Left forelimb (tissue), 1 donor: ENCODE results near the gene ENTPD5.
"Not testable (repeated sequence)": the region's sequence is repeated elsewhere in the genome, so short reads cannot be mapped to it uniquely, and the experiment has no call there.

ENCODE experiments used
- DNase-seq: peaks from one replicate; pipeline ENCODE4 v3.0.0-alpha.2; 2018; ENCODE audit warnings: low spot score

Gene ENTPD5

GRCh38 chr14:74005664-74006063 is 13.4 kb downstream of the ENTPD5 start:
- not testable (repeated sequence) for DNase-seq

DNA sequence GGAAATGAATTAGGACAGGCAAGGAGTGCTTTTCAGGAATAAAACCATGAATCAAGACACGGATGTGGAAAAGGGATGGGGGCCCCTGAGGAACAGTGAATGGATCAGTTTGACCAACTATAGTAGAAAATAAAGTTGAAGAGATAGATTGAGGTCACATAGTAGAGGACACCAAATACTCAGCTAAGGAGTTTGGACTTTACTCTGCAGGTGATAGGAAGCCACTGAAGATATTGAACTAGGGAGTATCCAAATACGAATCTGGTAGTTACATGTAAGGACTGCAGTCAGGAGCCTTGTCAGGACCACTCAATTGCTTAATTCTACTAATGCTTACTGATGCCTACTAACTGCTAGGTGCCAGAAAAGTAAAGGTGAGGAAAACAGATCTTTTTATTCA is 20.4 kb downstream of the ENTPD5 start:
- DNase-seq = no peak

- DNase-seq = no peak
Measured at GRCh38 chr14:73997944-73998447, 21.1 kb downstream of the ENTPD5 start.

DNA sequence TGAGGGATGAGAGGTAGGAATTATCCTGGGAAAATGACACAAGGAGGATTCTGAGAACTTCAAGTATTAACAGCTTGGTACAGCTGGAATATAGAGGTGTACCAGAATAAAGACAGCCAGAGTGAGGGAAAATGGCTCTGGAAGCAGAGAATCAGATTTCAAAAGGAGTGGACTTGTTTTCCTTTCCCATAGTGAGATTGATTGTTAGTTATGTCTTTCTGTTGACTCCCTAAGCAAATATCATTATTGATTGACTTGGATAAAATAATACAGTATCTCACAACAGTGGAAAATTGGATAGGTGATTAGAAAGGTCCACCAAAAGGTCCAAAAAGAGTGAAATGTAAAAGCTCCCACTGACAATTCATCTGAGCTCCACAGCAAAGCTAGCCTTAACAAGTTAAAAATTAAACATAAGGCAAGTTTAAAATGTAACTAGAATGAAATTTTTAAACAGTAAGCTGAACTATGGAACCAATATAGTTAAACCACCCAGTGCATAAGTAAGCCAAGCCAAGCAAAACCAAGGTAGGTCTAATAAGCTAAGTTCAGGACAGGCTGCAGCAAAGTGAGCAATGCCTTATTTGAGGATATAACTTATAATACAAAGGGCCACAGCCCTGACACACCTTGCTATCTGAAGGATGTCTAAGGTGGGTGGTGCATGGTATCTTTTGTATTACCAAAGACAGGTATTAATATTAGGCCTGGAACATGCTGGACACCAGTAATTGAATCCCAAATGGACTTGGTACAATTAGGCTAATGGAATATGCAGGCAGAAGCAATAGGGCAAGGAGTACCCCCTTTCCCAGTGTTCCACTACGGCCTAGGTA is 21.8 kb downstream of the ENTPD5 start:
- no peak for DNase-seq

- no peak for DNase-seq
Measured at GRCh38 chr14:73996731-73997107, 22.4 kb downstream of the ENTPD5 start.

GRCh38 chr14:73995977-73996378 is 23.1 kb downstream of the ENTPD5 start:
- no peak for DNase-seq

- not testable (repeated sequence) for DNase-seq
Measured at GRCh38 chr14:73994926-73995325, 24.2 kb downstream of the ENTPD5 start.

GRCh38 chr14:73991092-73991491 is 28.0 kb downstream of the ENTPD5 start:
- DNase-seq = no peak

DNA sequence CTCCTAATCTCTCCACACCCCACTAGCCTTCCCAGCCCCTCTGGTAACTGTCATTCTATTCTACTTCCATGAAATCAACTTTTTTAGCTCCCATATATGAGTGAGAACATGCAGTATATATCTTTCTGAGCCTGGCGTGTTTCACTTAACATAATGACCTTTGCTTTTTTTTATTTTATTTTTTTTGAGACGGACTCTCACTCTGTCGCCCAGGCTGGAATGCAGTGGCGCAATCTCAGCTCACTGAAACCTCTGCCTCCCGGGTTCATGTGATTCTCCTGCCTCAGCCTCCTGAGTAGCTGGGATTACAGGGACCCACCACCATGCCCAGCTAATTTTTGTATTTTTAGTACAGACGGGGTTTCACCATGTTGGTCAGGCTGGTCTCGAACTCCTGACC is 30.4 kb downstream of the ENTPD5 start:
- DNase-seq = not testable (repeated sequence)

- no peak for DNase-seq
Measured at GRCh38 chr14:73988065-73988464, 31.0 kb downstream of the ENTPD5 start.

DNA sequence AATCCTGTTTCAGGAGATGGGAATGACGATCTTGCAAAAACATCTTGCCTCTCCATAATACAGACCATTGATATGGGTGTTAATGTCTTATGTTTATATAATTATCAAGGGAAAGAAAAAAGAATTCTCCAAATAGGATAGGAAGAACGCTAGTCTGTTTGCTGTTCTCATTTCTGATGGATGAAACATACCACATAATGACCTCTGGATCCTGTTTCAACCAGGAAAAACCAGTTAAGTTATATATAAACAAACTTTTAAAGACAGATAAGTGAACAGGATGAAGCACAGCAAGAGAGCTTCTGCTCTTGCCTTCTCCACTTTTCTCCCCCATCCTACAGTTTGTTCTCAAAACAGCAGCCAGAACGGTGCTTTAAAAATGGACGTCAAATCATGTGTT is 41.2 kb downstream of the ENTPD5 start:
- DNase-seq = no peak

DNA sequence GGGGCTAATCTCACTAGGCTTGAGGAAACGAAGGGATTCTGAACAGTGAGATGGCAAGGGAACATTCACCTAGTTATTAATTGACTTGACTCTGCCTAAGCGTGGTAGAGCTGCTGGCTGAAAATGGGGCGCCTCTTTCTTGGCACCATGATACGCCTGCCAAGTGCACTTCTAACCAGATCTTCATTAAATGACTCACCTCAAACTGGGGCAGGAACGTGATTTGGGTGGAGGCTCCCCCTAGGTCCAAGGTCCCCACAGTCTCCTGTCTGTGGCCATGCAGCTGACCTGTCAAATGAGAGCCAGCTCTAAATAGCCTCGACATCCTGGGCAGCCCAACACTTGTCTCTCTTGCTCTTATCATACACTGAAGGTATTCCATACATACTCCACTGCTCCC is 43.0 kb downstream of the ENTPD5 start:
- no peak for DNase-seq

- no peak for DNase-seq
Measured at GRCh38 chr14:73973497-73973896, 45.6 kb downstream of the ENTPD5 start.

DNA sequence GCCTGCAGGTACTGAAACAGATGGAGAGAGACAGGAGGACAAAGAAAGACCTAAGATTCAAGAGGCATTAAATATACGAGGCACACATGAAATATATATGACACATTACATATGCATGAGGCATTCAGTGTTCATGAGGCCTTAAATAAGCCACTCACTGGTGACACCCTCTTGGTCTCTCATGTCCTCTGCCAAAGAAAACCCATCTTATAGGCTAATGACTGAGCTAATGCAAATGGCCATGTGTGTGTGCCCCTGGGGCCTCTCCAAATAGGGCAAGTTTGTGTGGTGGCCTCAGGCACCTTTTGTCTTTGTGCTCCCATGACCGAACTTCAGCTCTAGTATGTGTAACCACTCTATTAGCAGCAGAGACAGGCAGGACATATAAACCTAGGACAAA is 50.2 kb downstream of the ENTPD5 start:
- no peak for DNase-seq

DNA sequence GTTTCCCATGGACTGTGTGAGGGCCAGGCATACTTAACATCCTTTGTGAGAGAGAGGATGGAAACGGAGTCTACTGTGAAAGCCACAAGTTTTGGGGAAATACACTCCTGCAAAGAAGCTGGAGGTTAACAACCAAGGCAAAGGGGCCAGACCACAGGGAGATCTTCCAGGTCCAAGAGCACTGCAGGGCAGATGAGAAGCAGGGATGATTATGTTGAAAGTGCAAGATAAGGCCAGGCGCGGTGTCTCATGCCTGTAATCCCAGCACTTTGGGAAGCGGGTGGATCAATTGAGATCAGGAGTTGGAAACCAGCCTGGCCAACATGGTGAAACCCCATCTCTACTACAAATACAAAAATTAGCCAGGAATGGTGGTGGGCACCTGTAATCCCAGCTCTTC is 53.9 kb downstream of the ENTPD5 start:
- no peak for DNase-seq

DNA sequence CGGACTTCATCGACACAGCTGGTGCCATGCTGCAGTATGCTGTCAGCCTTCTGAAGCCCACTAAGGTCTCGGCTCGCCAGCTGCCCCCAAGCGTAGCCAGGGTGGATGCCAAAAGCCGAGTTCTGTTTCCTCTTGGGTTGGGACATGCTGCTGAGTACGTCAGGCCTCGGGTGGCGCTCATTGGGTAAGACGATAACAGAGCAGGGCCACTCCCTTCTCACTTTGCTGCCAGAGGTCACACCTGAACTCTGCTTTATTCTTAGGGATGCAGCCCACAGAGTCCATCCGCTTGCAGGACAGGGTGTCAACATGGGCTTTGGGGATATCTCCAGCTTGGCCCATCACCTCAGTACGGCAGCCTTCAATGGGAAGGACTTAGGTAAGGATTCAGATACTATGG is 57.9 kb downstream of the ENTPD5 start:
- no peak for DNase-seq

- DNase-seq = no peak
Measured at GRCh38 chr14:73958591-73958990, 60.5 kb downstream of the ENTPD5 start.

DNA sequence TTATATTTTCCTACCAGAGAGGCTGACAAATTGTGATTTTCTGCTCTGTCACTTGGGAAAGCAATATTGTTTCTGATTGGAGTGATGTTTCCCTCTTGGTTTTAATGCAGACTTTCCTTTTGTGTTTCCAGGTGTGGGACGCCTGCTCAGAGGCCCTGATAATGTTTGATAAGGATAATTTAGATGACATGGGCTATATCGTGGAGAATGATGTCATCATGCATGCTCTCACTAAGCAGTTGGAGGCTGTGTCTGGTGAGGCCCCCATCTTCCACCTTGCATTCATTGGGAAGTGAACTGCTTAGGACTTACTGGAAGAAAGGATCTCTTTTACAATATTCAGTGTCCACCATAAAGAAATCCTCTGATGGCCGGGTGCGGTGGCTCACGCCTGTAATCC is 63.4 kb downstream of the ENTPD5 start:
- DNase-seq = no peak

GRCh38 chr14:73953731-73954130 is 65.4 kb downstream of the ENTPD5 start:
- DNase-seq = no peak

DNA sequence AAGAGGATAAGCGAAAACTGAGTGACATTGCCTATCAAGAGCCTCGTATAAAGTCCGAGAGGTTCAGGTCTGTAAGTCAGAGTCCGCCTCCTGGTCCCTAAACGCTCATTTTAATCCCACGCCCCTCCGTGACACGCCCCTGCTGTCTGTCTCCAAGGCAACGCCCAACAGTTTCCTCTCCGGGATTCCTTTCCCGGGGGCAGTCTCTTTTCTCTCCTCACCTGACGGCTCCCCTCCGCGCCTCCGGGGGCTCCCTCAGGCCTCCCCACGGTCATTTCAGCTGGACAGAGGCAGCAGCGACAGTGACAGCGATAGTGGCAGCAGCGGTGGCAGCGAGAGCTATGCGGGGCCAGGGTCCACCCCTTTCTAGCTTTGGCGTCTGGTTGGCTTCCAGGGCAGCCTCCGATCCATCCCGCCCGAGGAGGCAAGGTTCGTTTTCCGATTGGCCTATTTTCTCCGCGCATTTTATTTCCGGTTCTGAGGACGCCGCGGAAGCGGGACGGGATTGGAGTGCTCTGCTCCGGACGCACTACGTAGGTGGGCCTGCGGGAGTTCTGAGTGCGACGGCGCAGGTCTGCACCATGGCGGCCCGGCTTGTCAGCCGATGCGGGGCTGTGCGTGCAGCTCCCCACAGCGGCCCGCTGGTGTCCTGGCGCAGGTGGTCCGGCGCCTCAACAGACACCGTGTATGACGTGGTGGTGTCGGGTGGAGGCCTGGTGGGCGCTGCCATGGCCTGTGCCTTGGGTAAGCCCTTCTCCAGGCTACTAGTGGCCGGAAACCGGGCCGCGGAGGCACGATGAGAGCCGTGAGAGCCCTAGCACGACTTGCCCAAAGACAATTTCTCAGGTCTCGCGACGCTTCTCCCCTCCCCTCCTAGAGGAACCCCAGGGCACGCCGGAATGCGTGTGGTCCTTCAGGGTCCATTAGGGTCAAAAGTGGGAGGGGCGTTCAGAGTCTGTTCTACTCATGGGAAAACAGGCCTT is 69.0 kb downstream of the ENTPD5 start, which contains the start of the genes COQ6 and FAM161B:
Gene COQ6, plus strand, starts transcription at position 551 of the 983 bp plus-strand sequence. Its CDS starts 31 bp downstream, at position 582.
Gene FAM161B, minus strand, starts transcription at position 343 of the 983 bp plus-strand sequence. Its CDS starts 68 bp downstream, at position 275.
- DNase-seq = peak; percentile 96

- no peak for DNase-seq
Measured at GRCh38 chr14:73945159-73945670, 73.9 kb downstream of the ENTPD5 start.
